ENCODE measurements around the gene SLC25A47.
"Not testable (repeated sequence)": the region's sequence is repeated elsewhere in the genome, so short reads cannot be mapped to it uniquely, and the experiment has no call there.

Gene SLC25A47

DNA sequence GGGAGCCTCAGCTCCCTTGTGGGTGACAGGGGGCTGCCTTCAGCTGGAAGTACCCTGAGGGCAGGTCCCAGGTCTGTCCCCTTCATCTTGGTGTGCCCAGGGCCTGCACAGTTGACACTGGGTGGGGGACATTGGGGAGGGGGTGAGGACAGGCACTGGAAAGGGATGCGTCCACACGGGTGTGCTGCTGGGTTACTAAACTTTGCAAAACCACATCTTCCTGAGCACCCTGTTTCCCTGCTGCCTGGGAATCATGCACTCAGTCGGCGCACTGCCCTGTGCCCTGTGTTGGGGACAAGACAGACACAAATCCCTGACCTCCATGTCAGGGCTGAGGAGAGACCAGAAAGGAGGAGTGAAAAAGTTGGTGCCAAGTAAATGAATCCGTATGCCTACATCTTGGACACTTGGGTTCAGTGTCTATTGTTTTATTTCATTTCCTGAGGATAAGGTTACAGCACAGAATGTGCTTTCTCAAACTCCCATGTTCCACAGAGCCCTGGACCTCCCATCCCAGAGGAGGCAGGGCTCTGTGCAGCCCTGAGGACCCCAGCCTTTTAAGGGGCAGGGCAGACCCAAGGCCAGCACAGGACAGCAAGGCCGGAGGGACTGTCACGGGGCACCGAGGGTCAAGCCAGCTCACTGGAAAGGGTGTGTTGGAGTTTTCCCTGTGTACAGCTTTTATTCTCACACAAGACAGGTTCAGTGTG lies 14.0 kb upstream of the SLC25A47 start:
- Histone ChIP-seq H3K79me2 (ENCODE audit: control insufficient read depth, low read length) (no peaks in the 10 kb centered on the region), H3K27ac (ENCODE audit: low read depth, low read length) (no peak overlapping the region), H3F3A (ENCODE audit: control insufficient read depth, insufficient read depth) (no peaks in the 10 kb centered on the region; the same call in 1 of the 2 replicates), H4K20me1 (ENCODE audit: control insufficient read depth, insufficient read depth, low read depth, low read length) (no peaks in the 10 kb centered on the region), H3K4me3 (ENCODE audit: low read length) (no peak overlapping the region), H3K4me2 (ENCODE audit: low read length) (no peak overlapping the region), H3K9me2 (replicated peaks; ENCODE audit: control insufficient read depth, low read length) (no peaks in the 10 kb centered on the region), H3K36me3 (ENCODE audit: control insufficient read depth, low read length) (no peaks in the 10 kb centered on the region), H3K27me3 (ENCODE audit: control insufficient read depth, low read length) (peaks cover 37% of the 10 kb centered on the region), H3K9me3 (ENCODE audit: control insufficient read depth, insufficient read depth, low read length) (no peaks in the 10 kb centered on the region), H3K4me1 (ENCODE audit: control insufficient read depth, low read length) (peaks cover 35% of the 10 kb centered on the region)
- TF ChIP-seq, protein P1, sequence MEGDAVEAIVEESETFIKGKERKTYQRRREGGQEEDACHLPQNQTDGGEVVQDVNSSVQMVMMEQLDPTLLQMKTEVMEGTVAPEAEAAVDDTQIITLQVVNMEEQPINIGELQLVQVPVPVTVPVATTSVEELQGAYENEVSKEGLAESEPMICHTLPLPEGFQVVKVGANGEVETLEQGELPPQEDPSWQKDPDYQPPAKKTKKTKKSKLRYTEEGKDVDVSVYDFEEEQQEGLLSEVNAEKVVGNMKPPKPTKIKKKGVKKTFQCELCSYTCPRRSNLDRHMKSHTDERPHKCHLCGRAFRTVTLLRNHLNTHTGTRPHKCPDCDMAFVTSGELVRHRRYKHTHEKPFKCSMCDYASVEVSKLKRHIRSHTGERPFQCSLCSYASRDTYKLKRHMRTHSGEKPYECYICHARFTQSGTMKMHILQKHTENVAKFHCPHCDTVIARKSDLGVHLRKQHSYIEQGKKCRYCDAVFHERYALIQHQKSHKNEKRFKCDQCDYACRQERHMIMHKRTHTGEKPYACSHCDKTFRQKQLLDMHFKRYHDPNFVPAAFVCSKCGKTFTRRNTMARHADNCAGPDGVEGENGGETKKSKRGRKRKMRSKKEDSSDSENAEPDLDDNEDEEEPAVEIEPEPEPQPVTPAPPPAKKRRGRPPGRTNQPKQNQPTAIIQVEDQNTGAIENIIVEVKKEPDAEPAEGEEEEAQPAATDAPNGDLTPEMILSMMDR (IDR thresholded peaks at IDR 0.05; ENCODE audit: low read depth, low read length, poor library complexity, severe bottlenecking), result no peak
- TF ChIP-seq EZH2phosphoT487 (IDR thresholded peaks at IDR 0.05; ENCODE audit: borderline replicate concordance, low read length), result no peak

DNA sequence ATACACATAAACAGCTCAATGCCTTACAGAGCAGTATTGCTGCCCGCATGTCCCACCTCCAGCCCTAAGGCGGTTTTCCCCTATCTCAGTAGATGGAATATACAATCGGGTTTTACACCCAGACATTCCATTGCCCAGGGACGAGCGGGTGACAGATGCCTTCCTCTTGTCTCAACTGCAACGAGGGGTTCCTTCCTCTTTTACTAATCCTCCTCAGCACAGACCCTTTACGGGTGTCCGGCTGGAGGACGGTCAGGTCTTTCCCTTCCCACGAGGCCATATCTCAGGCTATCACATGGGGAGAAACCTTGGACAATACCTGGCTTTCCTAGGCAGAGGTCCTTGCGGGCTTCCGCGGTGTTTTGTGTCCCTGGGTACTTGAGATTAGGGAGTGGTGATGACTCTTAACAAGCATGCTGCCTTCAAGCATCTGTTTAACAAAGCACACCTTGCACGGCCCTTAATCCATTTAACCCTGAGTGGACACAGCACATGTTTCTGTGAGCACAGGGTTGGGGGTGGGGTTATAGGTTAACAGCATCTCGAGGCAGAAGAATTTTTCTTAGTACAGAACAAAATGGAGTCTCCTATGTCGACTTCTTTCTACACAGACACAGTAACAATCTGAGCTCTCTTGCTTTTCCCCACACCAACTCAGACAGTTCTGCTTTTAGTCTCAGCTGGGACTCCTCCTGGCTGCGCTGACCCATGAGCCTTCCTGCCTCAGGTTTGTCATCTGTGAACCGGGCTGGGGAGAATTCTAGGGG lies 10.8 kb upstream of the SLC25A47 start:
- not testable (repeated sequence) for H3K4me3 ChIP-seq (ENCODE audit: low read length); H3K9me3 ChIP-seq (ENCODE audit: control insufficient read depth, insufficient read depth, low read length); H3K9me2 ChIP-seq (replicated peaks; ENCODE audit: control insufficient read depth, low read length); H3F3A ChIP-seq (ENCODE audit: control insufficient read depth, insufficient read depth); H3K36me3 ChIP-seq (ENCODE audit: control insufficient read depth, low read length); H3K79me2 ChIP-seq (ENCODE audit: control insufficient read depth, low read length); H3K27ac ChIP-seq (ENCODE audit: low read depth, low read length); H4K20me1 ChIP-seq (ENCODE audit: control insufficient read depth, insufficient read depth, low read depth, low read length); H3K4me2 ChIP-seq (ENCODE audit: low read length)
- H3K27me3 ChIP-seq (ENCODE audit: control insufficient read depth, low read length), result peaks cover 10% of the 10 kb centered on the region
- H3K4me1 ChIP-seq (ENCODE audit: control insufficient read depth, low read length), result peaks cover 13% of the 10 kb centered on the region

DNA sequence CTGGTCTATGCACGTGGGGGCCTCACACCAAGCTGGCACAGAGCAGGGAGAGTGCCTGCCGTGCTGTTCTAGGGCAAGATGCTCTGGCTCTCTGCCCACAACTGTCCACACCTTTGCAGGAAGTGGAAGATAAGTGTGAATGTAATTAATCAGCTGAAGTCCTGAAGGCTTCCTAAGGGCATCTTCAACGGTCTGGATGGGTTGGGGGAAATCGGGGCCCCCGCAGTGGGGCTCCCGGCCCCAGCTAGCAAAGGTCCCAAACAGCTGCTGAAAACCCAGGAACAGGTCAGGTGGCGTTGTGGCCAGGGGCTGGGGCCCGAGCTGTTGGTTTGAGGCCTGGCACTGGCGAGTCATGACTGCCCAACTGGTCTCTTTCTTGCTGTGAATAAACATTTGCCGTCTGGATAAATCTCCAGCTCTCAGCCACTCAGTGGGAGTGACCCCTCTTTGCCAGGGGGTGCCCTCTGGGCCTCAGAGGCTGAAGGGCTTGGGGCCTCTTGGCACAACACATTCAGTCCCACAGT lies 10.2 kb upstream of the SLC25A47 start:
- Histone ChIP-seq H4K20me1 (ENCODE audit: control insufficient read depth, insufficient read depth, low read depth, low read length) (no peaks in the 10 kb centered on the region), H3K36me3 (ENCODE audit: control insufficient read depth, low read length) (no peaks in the 10 kb centered on the region), H3K9me2 (replicated peaks; ENCODE audit: control insufficient read depth, low read length) (no peaks in the 10 kb centered on the region), H3F3A (ENCODE audit: control insufficient read depth, insufficient read depth) (no peaks in the 10 kb centered on the region), H3K27ac (ENCODE audit: low read depth, low read length) (no peak overlapping the region), H3K9me3 (ENCODE audit: control insufficient read depth, insufficient read depth, low read length) (no peaks in the 10 kb centered on the region), H3K4me2 (ENCODE audit: low read length) (no peak overlapping the region), H3K4me3 (ENCODE audit: low read length) (no peak overlapping the region), H3K27me3 (ENCODE audit: control insufficient read depth, low read length) (peaks cover 4% of the 10 kb centered on the region; the same call in 1 of the 2 replicates), H3K79me2 (ENCODE audit: control insufficient read depth, low read length) (no peaks in the 10 kb centered on the region), H3K4me1 (ENCODE audit: control insufficient read depth, low read length) (peaks cover 16% of the 10 kb centered on the region)
- TF ChIP-seq, protein P1 (IDR thresholded peaks at IDR 0.05; ENCODE audit: low read depth, low read length, poor library complexity, severe bottlenecking), result no peak
- TF ChIP-seq EZH2phosphoT487 (IDR thresholded peaks at IDR 0.05; ENCODE audit: borderline replicate concordance, low read length), result no peak
